HG02798 (cell line): ENCODE data around the gene MYEOV.

Source experiments
- ATAC-seq: cut with Tn5 transposase; IDR thresholded peaks from one replicate; pipeline ENCODE4 v1.9.1; 2021; ENCODE audit warnings: mild to moderate bottlenecking; ENCODE audit not compliant: unreplicated experiment, poor library complexity

MYEOV gene

GRCh38 chr11:69335007-69335780, 41.2 kb downstream of the MYEOV start:
- ATAC-seq: no peak

GRCh38 chr11:69335781-69336405, 41.9 kb downstream of the MYEOV start:
- ATAC-seq: no peak

GRCh38 chr11:69337211-69337721, 43.3 kb downstream of the MYEOV start:
- peak; percentile 75 for ATAC-seq

GRCh38 chr11:69339041-69339733, 45.2 kb downstream of the MYEOV start:
- ATAC-seq: no peak

GRCh38 chr11:69339983-69340565, 46.1 kb downstream of the MYEOV start:
- ATAC-seq: no peak

GRCh38 chr11:69342588-69343330, 48.8 kb downstream of the MYEOV start:
- no peak for ATAC-seq

- ATAC-seq: no peak
These were observed 49.7 kb downstream of the MYEOV start for GRCh38 chr11:69343401-69344321.

- ATAC-seq: no peak
These were observed 50.7 kb downstream of the MYEOV start for GRCh38 chr11:69344570-69345145.
